Natural killer cell (primary cell): ENCODE measurements around the gene CYGB. TPM values are rescaled to one million over a fixed set of nuclear protein-coding genes. Genes with fewer than 3 reads are reported as not detected.
A peak's percentile ranks its signal among the peaks of the same experiment; 100 is the strongest.

Experiments used
- ATAC-seq, 3 donors: fragments of 150-1000 bp in 2 of 3; fragments of 200-7000 bp in 1 of 3; cut with Tn5 transposase; 1 replicate in 1 of 3; 2 replicates in 2 of 3; pipeline ENCODE4 v1.10.0; 2021; ENCODE audit warnings: mild to moderate bottlenecking in 2 of 3, moderate library complexity in 2 of 3
- DNase-seq, 2 donors: peaks; one replicate each; pipeline versions ENCODE4 v3.0.0 to v3.0.0-alpha.2; 2013 to 2021; ENCODE audit warnings: mixed read lengths in 1 of 2
- H3K27ac ChIP-seq: one replicate; pipeline ENCODE4 v1.5.1; 2013; ENCODE audit warnings: mild to moderate bottlenecking, low read length
- H3K27me3 ChIP-seq: one replicate; pipeline ENCODE4 v1.6.1; 2013; ENCODE audit warnings: low read length; ENCODE audit not compliant: control insufficient read depth, insufficient read depth
- H3K36me3 ChIP-seq: one replicate; pipeline ENCODE4 v1.6.1; 2013; ENCODE audit warnings: low read length; ENCODE audit not compliant: control insufficient read depth, insufficient read depth
- H3K4me1 ChIP-seq: one replicate; pipeline ENCODE4 v1.6.1; 2013; ENCODE audit warnings: low read length; ENCODE audit not compliant: control insufficient read depth, insufficient read depth
- H3K4me3 ChIP-seq: one replicate; pipeline ENCODE4 v1.5.1; 2013; ENCODE audit warnings: low read length
- H3K9me3 ChIP-seq: one replicate; pipeline ENCODE4 v1.6.1; 2013; ENCODE audit warnings: low read length; ENCODE audit not compliant: control insufficient read depth, insufficient read depth
- H3K27ac Mint-ChIP-seq, 2 donors: one replicate each; pipeline ENCODE4 v1.8.0; 2022; ENCODE audit warnings: mild to moderate bottlenecking in 2 of 2, mixed read lengths in 2 of 2, moderate library complexity in 1 of 2
- H3K27me3 Mint-ChIP-seq, 2 donors: one replicate each; pipeline ENCODE4 v1.8.0; 2022; ENCODE audit warnings: low read depth in 2 of 2, mixed read lengths in 2 of 2
- H3K36me3 Mint-ChIP-seq: one replicate; pipeline ENCODE4 v1.8.0; 2022; ENCODE audit warnings: mixed read lengths
- H3K4me1 Mint-ChIP-seq, 2 donors: one replicate each; pipeline ENCODE4 v1.8.0; 2022; ENCODE audit warnings: mixed read lengths in 2 of 2
- H3K4me3 Mint-ChIP-seq: one replicate; pipeline ENCODE4 v1.8.0; 2022; ENCODE audit warnings: mild to moderate bottlenecking, moderate library complexity, mixed read lengths
- H3K9me3 Mint-ChIP-seq, 2 donors: one replicate each; pipeline ENCODE4 v1.8.0; 2022; ENCODE audit warnings: mixed read lengths in 2 of 2
- WGBS: methylation state at CpG from one replicate; pipeline ENCODE4 v1.1.7; 2013; ENCODE audit warnings: missing lambda C conversion rate; ENCODE audit not compliant: insufficient coverage; 5-methylcytosine and 5-hydroxymethylcytosine counted together
- intact Hi-C: fragments of 100-400 bp; cut with micrococcal nuclease; formaldehyde crosslinking; loops from one replicate; pipeline ENCODE4 v1.14.2; 2022
- total RNA-seq, 4 donors: library from RNA; stranded (reverse); fragments of 120-200 nt in 1 of 4; gene quantifications; one replicate each; pipeline versions ENCODE4 v1.2.3 to v1.2.4, GENCODE V29; 2013 to 2022
- TF ChIP-seq, protein P1 (sequence below): fragments of 200-600 bp; IDR thresholded peaks from one replicate; pipeline ENCODE4 v1.8.0; 2022; ENCODE audit warnings: antibody characterized with exemption

CYGB gene
- total RNA-seq, 3 donors from 2014 or later (not counting 1 experiment from before 2014, with no cell fraction given): 0.12 to 0.33 (median 0.16) TPM

DNA sequence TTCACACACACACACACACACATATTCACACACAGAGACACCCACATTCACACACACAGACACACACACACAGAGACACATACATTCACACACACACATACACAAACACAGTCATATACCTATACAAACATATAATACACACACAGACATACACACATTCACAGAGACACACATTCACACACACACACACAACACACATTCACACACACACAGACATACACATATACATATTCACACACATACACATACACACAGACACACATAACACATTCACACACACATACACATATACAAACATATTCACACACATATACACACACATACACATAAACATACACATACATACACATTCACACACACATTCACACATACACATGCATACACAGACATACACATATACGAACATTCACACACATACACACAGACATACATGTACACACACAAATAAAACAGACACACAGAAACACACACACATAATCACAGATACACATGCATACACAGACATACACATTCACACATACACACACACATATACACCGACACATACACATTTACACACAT, 10.2 kb upstream of the CYGB start:
- H3K27ac Mint-ChIP-seq: no peak overlapping the region
- H3K4me1 Mint-ChIP-seq: peaks cover 0 to 18% of the 10 kb centered on the region in 2 donors
- H3K27me3 Mint-ChIP-seq: peaks cover 0 to 3% of the 10 kb centered on the region in 2 donors
- Histone ChIP-seq H3K4me1 (peaks cover 41% of the 10 kb centered on the region), H3K4me3 (no peak overlapping the region), H3K27me3 (no peaks in the 10 kb centered on the region), H3K27ac (no peak overlapping the region), H3K9me3 (no peaks in the 10 kb centered on the region), H3K36me3 (no peaks in the 10 kb centered on the region)
- H3K9me3 Mint-ChIP-seq: no peaks in the 10 kb centered on the region
- H3K36me3 Mint-ChIP-seq: no peaks in the 10 kb centered on the region
- ATAC-seq: peak in 1 of 3 donors; percentile 12
- DNase-seq: no peak
- WGBS: 85% methylated on average over 2 of the region's 2 CpGs
- intact Hi-C loops: loop anchor here (1.0 to 5.0 kb wide), 2 partner anchors 24 to 80 kb away; partner anchors contain the start of gene AANAT
- H3K4me3 Mint-ChIP-seq: no peak overlapping the region
- TF ChIP-seq, protein P1, sequence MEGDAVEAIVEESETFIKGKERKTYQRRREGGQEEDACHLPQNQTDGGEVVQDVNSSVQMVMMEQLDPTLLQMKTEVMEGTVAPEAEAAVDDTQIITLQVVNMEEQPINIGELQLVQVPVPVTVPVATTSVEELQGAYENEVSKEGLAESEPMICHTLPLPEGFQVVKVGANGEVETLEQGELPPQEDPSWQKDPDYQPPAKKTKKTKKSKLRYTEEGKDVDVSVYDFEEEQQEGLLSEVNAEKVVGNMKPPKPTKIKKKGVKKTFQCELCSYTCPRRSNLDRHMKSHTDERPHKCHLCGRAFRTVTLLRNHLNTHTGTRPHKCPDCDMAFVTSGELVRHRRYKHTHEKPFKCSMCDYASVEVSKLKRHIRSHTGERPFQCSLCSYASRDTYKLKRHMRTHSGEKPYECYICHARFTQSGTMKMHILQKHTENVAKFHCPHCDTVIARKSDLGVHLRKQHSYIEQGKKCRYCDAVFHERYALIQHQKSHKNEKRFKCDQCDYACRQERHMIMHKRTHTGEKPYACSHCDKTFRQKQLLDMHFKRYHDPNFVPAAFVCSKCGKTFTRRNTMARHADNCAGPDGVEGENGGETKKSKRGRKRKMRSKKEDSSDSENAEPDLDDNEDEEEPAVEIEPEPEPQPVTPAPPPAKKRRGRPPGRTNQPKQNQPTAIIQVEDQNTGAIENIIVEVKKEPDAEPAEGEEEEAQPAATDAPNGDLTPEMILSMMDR: no peak

DNA sequence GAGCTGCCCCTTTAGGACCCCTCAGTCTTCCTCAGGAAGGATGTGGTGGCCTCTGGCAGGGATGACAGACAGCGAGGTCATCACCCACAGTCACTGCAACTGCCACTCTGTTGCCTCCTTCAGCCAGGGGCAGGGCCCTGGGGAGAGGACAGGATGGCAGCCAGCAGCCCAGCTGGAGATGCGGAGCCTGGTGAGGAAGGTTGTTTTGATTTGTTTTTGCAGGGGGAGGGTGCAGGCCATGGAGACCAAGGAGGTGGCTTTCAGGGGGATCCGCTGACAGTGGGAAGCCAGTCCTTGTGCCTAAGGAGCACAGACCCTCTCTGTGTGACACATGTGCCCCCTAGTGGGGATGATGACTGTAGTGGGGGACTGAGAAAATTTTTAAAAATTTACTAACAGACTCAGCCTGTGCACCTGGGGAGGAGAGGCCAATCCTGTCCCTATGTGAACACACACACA, 9.7 kb upstream of the CYGB start:
- Histone ChIP-seq H3K36me3 (no peaks in the 10 kb centered on the region), H3K9me3 (no peaks in the 10 kb centered on the region), H3K27me3 (no peaks in the 10 kb centered on the region), H3K4me3 (no peak overlapping the region), H3K4me1 (peaks cover 43% of the 10 kb centered on the region), H3K27ac (no peak overlapping the region)
- no peak overlapping the region for H3K27ac Mint-ChIP-seq
- DNase-seq (peak; percentile 36 to 82), ATAC-seq (peak; percentile 66 to 92 (median 81))
- 13% methylated on average over 3 of the region's 3 CpGs for WGBS
- intact Hi-C loops: loop anchor here (1.0 to 5.0 kb wide), 2 partner anchors 24 to 80 kb away; partner anchors contain the start of gene AANAT
- peaks cover 0 to 3% of the 10 kb centered on the region in 2 donors for H3K27me3 Mint-ChIP-seq
- no peak overlapping the region for H3K4me3 Mint-ChIP-seq
- H3K9me3 Mint-ChIP-seq: no peaks in the 10 kb centered on the region
- H3K36me3 Mint-ChIP-seq: no peaks in the 10 kb centered on the region
- H3K4me1 Mint-ChIP-seq: peaks cover 0 to 21% of the 10 kb centered on the region in 2 donors
- TF ChIP-seq, protein P1: peak; percentile 60

DNA sequence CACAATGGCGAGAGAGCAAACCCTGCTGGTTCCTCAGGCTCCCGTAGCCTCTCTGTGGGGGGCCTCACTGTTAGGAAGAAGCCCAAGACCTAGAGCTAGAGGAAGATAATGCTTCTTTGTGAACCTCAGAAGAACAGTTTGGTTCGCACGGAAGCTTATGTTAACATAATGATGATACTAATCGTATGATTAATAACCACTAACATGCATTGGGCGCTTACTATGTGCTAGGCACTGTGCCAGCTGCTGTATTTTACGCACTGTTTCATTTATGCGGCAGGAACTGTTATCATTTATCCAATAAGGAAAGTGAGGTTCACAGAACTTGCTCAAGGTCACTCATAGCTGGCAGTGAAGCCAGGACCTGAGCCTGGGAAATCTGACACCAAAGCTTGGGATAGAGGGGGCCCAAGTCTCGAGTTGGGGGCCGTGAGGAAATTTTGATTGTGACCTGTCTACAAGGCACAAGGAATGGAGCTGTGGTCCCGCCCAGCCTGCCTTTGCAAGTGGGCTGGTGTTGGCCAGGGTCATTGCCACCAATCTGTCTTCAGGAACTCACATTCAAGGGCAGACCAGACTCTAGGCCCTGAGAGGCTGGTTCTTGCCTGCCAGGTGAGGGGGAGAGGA, 9.2 kb upstream of the CYGB start:
- Mint-ChIP-seq H3K27me3 (peaks cover 0 to 3% of the 10 kb centered on the region in 2 donors), H3K9me3 (no peaks in the 10 kb centered on the region), H3K4me1 (peaks cover 0 to 21% of the 10 kb centered on the region in 2 donors), H3K27ac (no peak overlapping the region), H3K36me3 (no peaks in the 10 kb centered on the region), H3K4me3 (no peak overlapping the region)
- Histone ChIP-seq H3K27me3 (no peaks in the 10 kb centered on the region), H3K36me3 (no peaks in the 10 kb centered on the region), H3K4me3 (no peak overlapping the region), H3K27ac (no peak overlapping the region), H3K9me3 (no peaks in the 10 kb centered on the region), H3K4me1 (peaks cover 43% of the 10 kb centered on the region)
- TF ChIP-seq, protein P1: no peak
- intact Hi-C loops: loop anchor here (1.0 to 5.0 kb wide), 2 partner anchors 23 to 79 kb away; partner anchors contain the start of gene AANAT
- DNase-seq (no peak), ATAC-seq (no peak)
- WGBS: 79% methylated on average over 11 of the region's 11 CpGs
